ENCODE data around the gene CSRNP3.

The CSRNP3 gene

DNA sequence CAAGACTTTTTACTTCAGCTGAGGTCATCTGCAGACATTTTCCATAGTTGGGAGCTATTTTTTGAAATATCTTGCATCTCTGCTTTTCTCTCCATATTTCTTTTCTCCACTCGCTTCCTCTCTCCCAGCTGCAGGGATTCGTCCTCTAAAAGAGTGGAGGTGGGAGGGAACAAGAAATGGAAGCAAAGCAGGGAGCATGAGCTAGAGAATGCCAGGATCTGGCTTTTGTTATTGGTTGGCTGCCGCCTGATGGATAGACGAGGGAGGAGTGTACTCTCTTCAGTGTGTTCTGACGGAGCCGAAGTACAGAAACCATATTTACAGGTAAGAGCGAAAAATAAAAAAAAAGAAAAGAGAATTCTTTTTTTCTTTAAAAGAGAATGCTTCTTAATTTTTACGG lies at the start of gene CSRNP3:
Gene CSRNP3 (plus strand): TSS at position 282 of the 400 bp plus-strand sequence. CDS start 125,368 bp downstream, outside the sequence.
- peak; percentile 83 for DNase-seq

DNA sequence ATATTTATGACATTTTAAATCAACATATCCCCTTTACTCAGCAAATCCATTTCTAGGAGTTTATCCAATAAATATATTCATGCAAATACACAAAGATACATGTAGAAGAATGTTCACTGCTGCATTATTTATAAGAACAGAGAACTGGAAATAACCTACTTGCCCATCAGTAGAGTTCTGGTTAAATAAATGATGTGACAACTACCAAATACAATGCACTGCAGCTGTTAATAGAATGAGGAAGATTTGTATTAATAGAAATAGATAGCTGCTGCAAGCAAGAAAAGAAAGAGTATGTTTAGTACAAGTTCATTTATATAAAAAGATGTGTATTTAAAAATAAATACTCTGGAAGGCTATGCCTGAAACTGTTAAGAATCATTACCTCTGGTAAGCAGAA lies 49.3 kb upstream of the CSRNP3 start:
- DNase-seq = no peak

DNA sequence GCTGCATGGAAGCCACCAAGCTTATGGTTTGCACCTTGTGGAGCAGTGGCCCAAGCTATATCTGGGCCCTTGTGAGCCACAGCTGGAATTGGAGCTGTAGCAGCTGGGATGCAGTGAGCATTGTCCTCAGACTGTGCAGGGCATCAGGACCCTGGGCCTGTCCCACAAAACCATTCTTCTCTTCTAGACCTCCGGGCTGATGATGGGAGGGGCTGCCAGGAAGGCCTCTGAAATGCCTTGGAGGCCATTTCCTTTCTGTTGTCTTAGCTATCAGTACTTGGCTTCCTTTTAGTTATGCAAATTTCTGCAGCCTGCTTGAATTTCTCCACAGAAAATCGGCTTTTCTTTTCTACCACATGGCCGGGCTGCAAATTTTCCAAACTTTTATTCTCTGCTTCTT lies 46.4 kb upstream of the CSRNP3 start:
- no peak for DNase-seq

DNA sequence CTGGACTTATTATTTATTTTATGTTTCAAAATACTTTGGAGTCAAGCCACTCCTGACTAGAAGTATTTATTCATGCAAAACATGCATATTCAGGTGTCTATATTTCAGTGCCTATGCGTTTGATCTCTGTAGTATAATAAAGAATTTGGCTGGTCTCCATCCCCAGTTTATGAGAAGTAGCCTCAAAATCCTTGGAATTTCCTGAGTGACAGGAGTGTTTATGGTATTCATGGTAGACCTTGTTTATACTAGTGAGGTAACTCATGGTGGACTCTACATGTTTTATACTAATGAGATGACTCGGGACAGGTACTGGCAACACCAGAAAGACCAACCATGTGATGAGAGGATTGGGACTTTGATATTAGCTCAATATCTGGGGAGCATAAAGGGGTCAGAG lies 43.9 kb upstream of the CSRNP3 start:
- DNase-seq = no peak

GRCh38 chr2:165427686-165428085 lies 41.8 kb upstream of the CSRNP3 start:
- DNase-seq = no peak

GRCh38 chr2:165428926-165429325 lies 40.6 kb upstream of the CSRNP3 start:
- DNase-seq = peak; percentile 40

DNA sequence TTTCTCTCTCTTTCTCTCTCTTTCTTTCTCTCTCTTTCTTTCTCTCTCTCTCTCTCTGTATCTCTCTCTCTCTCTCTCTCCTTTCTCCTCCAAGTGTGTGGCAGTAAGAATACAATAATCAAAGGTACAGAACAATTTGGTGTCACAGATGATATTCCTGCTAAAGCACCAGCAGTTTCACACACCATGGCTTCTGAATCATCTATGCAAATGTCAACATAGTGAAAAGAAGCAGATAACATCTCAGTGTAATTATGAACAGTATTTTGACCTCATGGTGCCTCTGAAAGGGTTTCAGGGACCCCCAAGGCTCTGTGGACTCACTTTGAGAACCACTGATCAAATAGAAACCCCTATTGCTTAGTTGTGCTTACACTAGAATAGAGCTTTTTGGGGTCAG lies 38.5 kb upstream of the CSRNP3 start:
- DNase-seq = no peak

DNA sequence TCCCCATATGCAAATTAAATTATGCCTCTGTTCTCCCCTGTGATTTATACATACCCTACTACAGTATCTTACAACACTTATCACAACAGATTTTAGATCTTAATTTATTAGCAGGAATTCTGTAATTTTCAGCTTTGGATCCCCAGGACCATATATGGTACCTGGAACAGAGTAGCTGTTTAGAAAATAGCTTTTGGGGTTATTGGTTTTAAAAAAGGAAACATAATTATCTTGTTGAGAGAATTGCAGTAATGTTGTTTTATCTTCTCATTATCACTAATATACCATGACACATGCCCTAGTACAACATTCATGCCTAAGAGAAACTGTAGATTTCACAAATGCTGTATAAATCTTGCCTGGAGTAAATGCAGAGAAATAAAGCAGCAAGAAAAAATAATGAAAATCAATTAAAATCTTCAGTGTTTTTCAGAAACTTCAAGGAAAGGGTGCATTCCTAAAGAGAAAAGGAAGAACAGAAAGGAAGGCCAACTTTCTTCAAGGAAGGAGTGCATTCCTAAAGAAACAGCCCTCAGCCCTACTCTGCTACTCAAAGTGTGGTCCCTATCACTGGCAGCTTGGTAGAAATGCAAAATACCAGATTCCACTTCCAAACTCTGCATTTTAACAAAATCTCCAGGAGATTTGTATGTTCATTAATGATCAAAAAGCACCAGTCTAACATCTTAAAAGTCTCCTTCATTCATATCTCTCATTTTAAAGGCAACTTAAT lies 37.1 kb upstream of the CSRNP3 start:
- DNase-seq = no peak

DNA sequence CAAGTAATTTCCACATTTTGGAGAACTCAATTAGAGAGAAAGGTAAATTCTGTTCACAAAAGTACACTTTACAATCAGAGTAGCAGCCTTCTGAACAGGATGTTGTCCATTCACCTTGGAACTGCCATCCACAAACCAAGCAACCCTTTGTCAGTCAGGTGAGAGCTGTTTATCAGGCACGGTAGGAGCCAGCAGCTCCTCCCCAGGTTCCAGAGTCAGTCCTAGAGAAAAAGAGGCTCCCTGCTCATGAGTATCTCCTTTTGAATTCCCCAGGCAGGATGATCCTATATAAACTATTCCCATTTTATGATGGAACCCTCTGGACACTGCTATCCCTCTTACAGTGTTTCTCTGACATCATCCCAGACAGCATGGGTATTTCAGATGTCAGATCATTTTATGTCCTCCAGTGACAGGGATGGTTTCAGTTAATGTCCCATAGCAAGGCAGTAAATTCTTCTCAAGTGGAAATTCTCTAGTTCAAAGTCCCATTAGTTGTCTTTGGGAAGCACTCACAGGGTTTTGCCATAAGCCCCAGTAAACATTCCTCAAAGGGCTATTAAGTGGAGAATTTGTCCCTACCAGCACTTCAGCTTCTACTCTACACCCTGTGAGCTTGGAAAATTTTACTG lies 34.5 kb upstream of the CSRNP3 start:
- no peak for DNase-seq

DNA sequence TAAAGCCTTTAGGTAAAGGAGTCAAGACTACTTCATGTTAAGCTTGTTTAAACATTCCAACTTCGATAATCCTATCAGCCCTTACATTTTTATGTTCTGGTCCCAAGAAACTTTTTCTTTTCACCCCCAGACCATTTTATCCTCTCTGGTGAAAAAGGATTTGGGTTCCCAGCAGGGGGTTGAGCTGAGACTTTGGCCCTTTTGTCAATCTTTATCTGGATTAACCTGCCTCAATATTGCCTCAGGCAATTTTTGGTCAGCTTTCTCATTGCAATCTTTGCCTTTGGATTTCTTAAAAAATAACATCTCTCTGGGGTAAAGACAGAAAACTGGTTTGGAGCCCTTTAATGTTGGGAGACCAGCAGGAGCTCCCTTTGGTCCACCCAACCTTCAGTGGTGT lies 33.9 kb upstream of the CSRNP3 start:
- DNase-seq = no peak

- DNase-seq = no peak
Observed at GRCh38 chr2:165436559-165436958, 32.9 kb upstream of the CSRNP3 start.

- peak; percentile 56 for DNase-seq
Observed at GRCh38 chr2:165440367-165440766, 29.1 kb upstream of the CSRNP3 start.

- no peak for DNase-seq
Observed at GRCh38 chr2:165443511-165443910, 26.0 kb upstream of the CSRNP3 start.

DNA sequence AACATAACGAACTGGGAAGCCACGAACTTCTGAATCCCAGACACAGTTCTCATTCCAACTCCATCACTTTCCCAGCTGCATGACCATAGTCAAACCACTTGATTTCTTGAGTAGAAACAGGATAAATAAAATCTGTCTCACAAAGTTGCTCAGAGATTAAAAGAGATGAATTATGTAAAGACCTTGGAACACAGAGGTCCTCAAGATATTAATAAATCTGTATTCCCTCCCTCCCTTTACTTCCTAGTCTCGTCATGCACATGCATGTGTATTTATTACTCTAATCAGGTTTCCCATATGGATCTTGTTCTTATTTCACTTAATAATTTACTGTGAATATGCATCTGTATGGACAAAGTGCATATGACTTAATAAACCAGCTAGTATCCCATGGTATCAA lies 21.1 kb upstream of the CSRNP3 start:
- DNase-seq = no peak

DNA sequence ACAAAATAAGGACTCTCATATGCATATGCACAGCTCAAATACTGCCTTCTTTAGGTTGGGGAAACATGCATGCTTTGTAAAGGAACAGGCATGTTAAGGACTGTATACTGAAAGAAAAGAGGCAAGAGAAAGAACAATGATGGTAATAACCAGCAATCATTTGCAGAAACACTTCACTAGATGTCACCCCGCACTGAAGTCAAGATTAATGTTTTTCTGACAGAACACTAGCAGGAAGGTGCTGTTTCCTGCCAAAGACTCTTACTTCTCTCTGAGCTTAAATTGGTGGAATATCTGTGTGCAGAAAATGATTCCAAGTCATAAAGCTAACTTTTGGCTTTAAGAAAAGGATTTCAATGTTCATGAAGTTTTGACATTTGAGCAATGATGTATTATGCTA lies 19.3 kb upstream of the CSRNP3 start:
- no peak for DNase-seq

DNA sequence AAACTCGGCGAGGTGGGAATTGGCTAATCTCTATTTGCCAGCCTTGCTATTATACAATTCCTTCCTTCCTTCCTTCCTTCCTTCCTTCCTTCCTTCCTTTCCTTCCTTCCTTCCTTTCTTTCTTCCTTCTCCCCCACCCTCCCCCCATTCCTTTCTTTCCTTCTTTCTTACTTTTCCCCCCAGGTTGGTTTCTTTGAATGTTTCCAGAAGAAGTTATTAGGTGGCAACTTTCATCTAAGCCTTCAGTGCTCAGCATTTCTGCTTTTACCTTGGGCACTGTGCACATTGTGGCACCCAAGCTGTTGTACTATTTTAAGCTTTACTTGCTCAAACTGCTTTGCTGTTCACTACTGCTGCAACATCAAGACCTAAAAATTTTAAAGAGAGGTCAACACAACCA lies 17.2 kb upstream of the CSRNP3 start:
- DNase-seq = no peak

DNA sequence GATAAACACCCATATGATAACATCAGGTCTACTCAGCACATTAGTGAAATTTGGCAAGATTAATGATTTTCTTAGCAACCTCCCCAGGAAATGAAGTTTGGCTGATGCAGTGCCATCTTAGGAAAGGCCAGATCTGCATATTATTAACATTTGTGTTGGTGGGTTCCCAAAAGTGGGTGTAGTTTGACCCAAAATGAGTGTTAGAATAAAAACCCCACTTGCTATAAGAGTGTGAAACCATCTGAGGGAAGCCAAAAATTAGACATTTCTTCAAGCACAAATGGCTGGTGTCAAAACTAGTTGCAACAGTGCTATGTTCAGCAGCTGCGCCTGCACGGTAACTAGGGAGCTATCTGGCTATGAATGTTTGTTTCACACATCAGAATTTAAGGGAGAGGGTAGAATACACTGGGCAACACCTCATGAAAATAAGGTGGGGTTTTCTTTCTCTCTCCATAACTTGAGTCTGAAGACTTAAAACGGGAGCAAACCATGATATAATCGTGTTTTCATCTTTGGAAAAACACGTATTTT lies 15.9 kb upstream of the CSRNP3 start:
- DNase-seq = no peak

GRCh38 chr2:165454905-165455304 lies 14.6 kb upstream of the CSRNP3 start:
- no peak for DNase-seq

- DNase-seq = no peak
Observed at GRCh38 chr2:165456027-165456426, 13.5 kb upstream of the CSRNP3 start.

GRCh38 chr2:165462443-165462842 lies 7.1 kb upstream of the CSRNP3 start:
- DNase-seq = no peak

GRCh38 chr2:165466386-165466785 lies 3.1 kb upstream of the CSRNP3 start:
- DNase-seq = no peak

DNA sequence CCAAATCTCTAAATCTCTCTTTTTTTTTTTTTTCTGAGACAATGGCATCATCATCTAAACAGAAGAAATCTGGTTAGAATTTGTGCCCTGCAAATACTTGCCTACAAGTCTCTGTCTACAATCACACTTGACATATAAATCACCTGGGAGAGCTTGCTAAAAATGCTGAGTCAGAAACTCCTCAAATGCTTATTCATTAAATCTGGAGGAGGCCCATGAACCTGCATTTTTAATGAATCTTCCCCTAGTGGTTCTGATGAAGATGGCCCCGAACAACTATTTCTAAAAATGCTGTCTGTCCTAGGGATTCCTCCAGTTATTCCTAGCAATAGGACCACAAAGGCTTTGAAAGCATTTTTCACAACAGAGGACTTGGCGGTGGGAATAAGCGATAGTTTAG lies 1.6 kb upstream of the CSRNP3 start:
- no peak for DNase-seq

DNA sequence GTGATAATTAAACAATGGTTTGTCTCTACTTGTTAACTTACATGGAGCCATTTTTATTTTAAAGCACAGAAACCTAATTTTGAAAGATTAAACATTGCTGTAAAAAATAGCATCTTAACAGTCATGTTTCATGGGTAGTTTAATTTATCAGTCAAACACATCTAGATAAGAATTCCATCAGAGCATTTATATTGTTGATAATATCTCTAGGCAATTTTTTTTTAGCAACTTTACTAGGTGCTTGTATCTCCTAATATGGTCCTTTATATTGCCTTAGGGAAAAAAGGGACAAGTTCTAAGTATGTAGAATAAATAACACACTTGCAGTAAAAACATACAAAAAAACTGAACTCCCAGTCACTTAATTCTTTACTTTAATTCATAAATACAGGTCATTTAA lies 863 bp downstream of the CSRNP3 start:
- DNase-seq = no peak

- DNase-seq = no peak
Observed at GRCh38 chr2:165471349-165471950, 2.0 kb downstream of the CSRNP3 start.
